Small intestine (tissue), 7 donors: ENCODE results near the gene ZNF609. TPM values are rescaled to one million over a fixed set of nuclear protein-coding genes. Genes with fewer than 3 reads are reported as not detected.
A peak's percentile ranks its signal among the peaks of the same experiment; 100 is the strongest.

ENCODE experiments used
- DNase-seq, 2 donors: peaks; one replicate each; pipeline versions ENCODE4 v3.0.0 to v3.0.0-alpha.2; 2013
- FAIRE-seq: peaks from 2 replicates; lab custom pipeline; 2012; peaks lifted over from hg19 to GRCh38; lab: Jason Lieb, UNC
- H3K27ac ChIP-seq, 3 donors: one replicate each; pipeline ENCODE4 v1.5.1; 2013; ENCODE audit warnings: low read length in 2 of 3, mild to moderate bottlenecking in 2 of 3, control low read depth in 1 of 3, inconsistent platforms in 1 of 3, low read depth in 1 of 3, moderate library complexity in 1 of 3
- H3K27me3 ChIP-seq, 3 donors: one replicate each; pipeline ENCODE4 v1.6.1; 2013; ENCODE audit warnings: low read length in 3 of 3, inconsistent platforms in 1 of 3; ENCODE audit not compliant: control insufficient read depth in 3 of 3, insufficient read depth in 3 of 3
- H3K36me3 ChIP-seq, 3 donors: one replicate each; pipeline ENCODE4 v1.6.1; 2013; ENCODE audit warnings: low read length in 3 of 3, inconsistent platforms in 1 of 3, low read depth in 1 of 3, mild to moderate bottlenecking in 1 of 3, moderate library complexity in 1 of 3; ENCODE audit not compliant: control insufficient read depth in 3 of 3, insufficient read depth in 2 of 3
- H3K4me1 ChIP-seq, 3 donors: one replicate each; pipeline ENCODE4 v1.6.1; 2013; ENCODE audit warnings: low read length in 2 of 3, inconsistent platforms in 1 of 3, low read depth in 1 of 3, mild to moderate bottlenecking in 1 of 3, moderate library complexity in 1 of 3; ENCODE audit not compliant: control insufficient read depth in 3 of 3, insufficient read depth in 2 of 3
- H3K4me3 ChIP-seq, 3 donors: one replicate each; pipeline ENCODE4 v1.5.1; 2013; ENCODE audit warnings: low read length in 3 of 3, control low read depth in 1 of 3, inconsistent platforms in 1 of 3, low read depth in 1 of 3, mild to moderate bottlenecking in 1 of 3, moderate library complexity in 1 of 3
- H3K9me3 ChIP-seq, 2 donors: one replicate each; pipeline ENCODE4 v1.6.1; 2013; ENCODE audit warnings: low read depth in 1 of 2, low read length in 1 of 2; ENCODE audit not compliant: control insufficient read depth in 2 of 2, insufficient read depth in 1 of 2
- WGBS, 3 donors: extraction: QIAGEN DNeasy Blood & Tissue Kit; methylation state at CpG; one replicate each; pipeline ENCODE4 v1.1.7; 2013; 5-methylcytosine and 5-hydroxymethylcytosine counted together
- polyA plus RNA-seq, 4 donors: library from polyadenylated mRNA; stranded (reverse) in 3 of 4; unstranded in 1 of 4; fragments of 200-250 nt in 3 of 4; fragments of 120-200 nt in 1 of 4; gene quantifications; one replicate each; pipeline versions ENCODE4 v1.2.1 to v1.2.3, GENCODE V29; 2013
- donor health status: healthy with polysubstance abuse.
- donor health status: control.
- donor health status: control.
- donor health status: Bipolar disorder and iron deficiency.
- donor health status: healthy.

ZNF609 gene
- polyA plus RNA-seq, 4 donors, result 6.8 to 22.5 (median 8.4) TPM

- H3K4me1 ChIP-seq, result peaks cover under 1 to 19% (median 11%) of the 10 kb centered on the region in 3 donors
These were observed 41.8 kb downstream of the ZNF609 start for GRCh38 chr15:64502151-64502550.

GRCh38 chr15:64502551-64502950 is 42.2 kb downstream of the ZNF609 start:
- FAIRE-seq, result no peak
- peak overlapping the region; percentile 17 to 64 (median 40) for H3K27ac ChIP-seq

More at GRCh38 chr15:64502151-64502550, 41.8 kb downstream of the ZNF609 start:
- Histone ChIP-seq H3K27ac (no peak overlapping the region), H3K4me3 (no peak overlapping the region), H3K36me3 (peaks cover 3 to 34% (median 7%) of the 10 kb centered on the region in 3 donors), H3K27me3 (no peaks in the 10 kb centered on the region), H3K9me3 (no peaks in the 10 kb centered on the region)
- no peak for DNase-seq
- 62 to 86% (median 80%) methylated on average over 2 of the region's 2 CpGs for WGBS, 3 donors
- FAIRE-seq, result no peak

GRCh38 chr15:64503197-64503596 is 42.8 kb downstream of the ZNF609 start:
- Histone ChIP-seq H3K36me3 (peaks cover 3 to 29% (median 7%) of the 10 kb centered on the region in 3 donors), H3K4me1 (peaks cover 11 to 30% (median 22%) of the 10 kb centered on the region in 3 donors), H3K9me3 (no peaks in the 10 kb centered on the region), H3K4me3 (no peak overlapping the region), H3K27ac (peak overlapping the region; percentile 0 to 64 (median 40)), H3K27me3 (no peaks in the 10 kb centered on the region)
- FAIRE-seq, result no peak
- WGBS, 3 donors, result 27 to 51% (median 34%) methylated on average over 4 of the region's 4 CpGs
- peak in 1 of 2 donors; percentile 26 for DNase-seq

More at GRCh38 chr15:64502551-64502950, 42.2 kb downstream of the ZNF609 start:
- WGBS, 3 donors, result 81 to 92% (median 87%) methylated on average over 3 of the region's 3 CpGs
- H3K27me3 ChIP-seq, result no peaks in the 10 kb centered on the region
- peaks cover 3 to 31% (median 7%) of the 10 kb centered on the region in 3 donors for H3K36me3 ChIP-seq
- H3K9me3 ChIP-seq, result no peaks in the 10 kb centered on the region
- H3K4me1 ChIP-seq, result peaks cover 4 to 23% (median 15%) of the 10 kb centered on the region in 3 donors
- no peak for DNase-seq
- H3K4me3 ChIP-seq, result no peak overlapping the region

GRCh38 chr15:64503640-64504039 is 43.3 kb downstream of the ZNF609 start:
- Histone ChIP-seq H3K36me3 (peaks cover 3 to 31% (median 7%) of the 10 kb centered on the region in 3 donors), H3K27me3 (no peaks in the 10 kb centered on the region), H3K27ac (peak overlapping the region; percentile 0 to 64 (median 40)), H3K9me3 (no peaks in the 10 kb centered on the region), H3K4me3 (no peak overlapping the region), H3K4me1 (peaks cover 11 to 34% (median 26%) of the 10 kb centered on the region in 3 donors)
- FAIRE-seq (no peak), DNase-seq (peak; percentile 15 to 19)
- 5 to 10% (median 9%) methylated on average over 1 of the region's 1 CpG for WGBS, 3 donors

GRCh38 chr15:64507293-64507802 is 47.0 kb downstream of the ZNF609 start:
- FAIRE-seq, result no peak
- Histone ChIP-seq H3K27me3 (no peaks in the 10 kb centered on the region), H3K36me3 (peaks cover 0 to 23% (median 0%) of the 10 kb centered on the region in 3 donors), H3K4me3 (no peak overlapping the region), H3K4me1 (peaks cover 11 to 34% (median 18%) of the 10 kb centered on the region in 3 donors), H3K27ac (peak overlapping the region; percentile 1 to 82 (median 46)), H3K9me3 (no peaks in the 10 kb centered on the region)
- DNase-seq, result peak; percentile 84 to 90
- 5 to 14% (median 9%) methylated on average over 3 of the region's 3 CpGs for WGBS, 3 donors

- no peak for FAIRE-seq
- Histone ChIP-seq H3K4me3 (no peak overlapping the region), H3K27ac (peak overlapping the region; percentile 32 to 82 (median 46)), H3K4me1 (peaks cover 11 to 32% (median 18%) of the 10 kb centered on the region in 3 donors), H3K36me3 (peaks cover 0 to 19% (median 0%) of the 10 kb centered on the region in 3 donors), H3K9me3 (no peaks in the 10 kb centered on the region), H3K27me3 (no peaks in the 10 kb centered on the region)
- no peak for DNase-seq
- 54 to 68% (median 65%) methylated on average over 2 of the region's 2 CpGs for WGBS, 3 donors
These were observed 47.5 kb downstream of the ZNF609 start for GRCh38 chr15:64507845-64508244.

GRCh38 chr15:64513823-64514222 is 53.4 kb downstream of the ZNF609 start:
- Histone ChIP-seq H3K9me3 (no peaks in the 10 kb centered on the region), H3K27ac (no peak overlapping the region), H3K36me3 (peaks cover 0 to 17% (median 0%) of the 10 kb centered on the region in 3 donors), H3K4me3 (no peak overlapping the region), H3K27me3 (no peaks in the 10 kb centered on the region), H3K4me1 (no peaks in the 10 kb centered on the region)
- 82 to 96% (median 85%) methylated on average over 3 of the region's 3 CpGs for WGBS, 3 donors
- DNase-seq (no peak), FAIRE-seq (no peak)

- H3K4me1 ChIP-seq, result peaks cover 0 to 4% (median 2%) of the 10 kb centered on the region in 3 donors
- no peak overlapping the region for H3K4me3 ChIP-seq
- DNase-seq, result no peak
- FAIRE-seq, result no peak
- H3K27ac ChIP-seq, result no peak overlapping the region
- peaks cover 0 to 15% (median 0%) of the 10 kb centered on the region in 3 donors for H3K36me3 ChIP-seq
- WGBS, 3 donors, result 56 to 73% (median 62%) methylated on average over 2 of the region's 2 CpGs
- H3K9me3 ChIP-seq, result no peaks in the 10 kb centered on the region
- H3K27me3 ChIP-seq, result no peaks in the 10 kb centered on the region
These were observed 54.8 kb downstream of the ZNF609 start for GRCh38 chr15:64515196-64515595.
